HEK293 (cell line): ENCODE measurements around the gene NAE1.
A peak's percentile ranks its signal among the peaks of the same experiment; 100 is the strongest.

Source experiments
- CTCF ChIA-PET: fragments of 350-600 bp; formaldehyde crosslinking; extraction: SDS; loops from one replicate; lab custom pipeline; 2021; ENCODE audit warnings: antibody characterized with exemption; lab: Yijun Ruan, JAX
- POLR2A ChIA-PET: fragments of 300-600 bp; formaldehyde crosslinking; extraction: SDS; loops from one replicate; lab custom pipeline; 2020; ENCODE audit warnings: antibody characterized with exemption, inconsistent platforms; lab: Yijun Ruan, JAX
- H3K27ac ChIP-seq: fragments of 200-500 bp; sonication (Bioruptor generic); 2 replicates; pipeline ENCODE4 v1.5.1; 2014; ENCODE audit warnings: low read depth, low read length, control low read depth, inconsistent platforms; ENCODE audit errors: extremely low read depth
- H3K36me3 ChIP-seq, 2 experiments: fragments of 200-500 bp in 1 of 2; sonication (Bioruptor generic) in 1 of 2; 1 replicate in 1 of 2; 2 replicates in 1 of 2; pipeline ENCODE4 v1.5.1; 2014 to 2017; ENCODE audit warnings: inconsistent platforms in 2 of 2, low read length in 2 of 2; ENCODE audit not compliant: control insufficient read depth in 2 of 2, insufficient read depth in 1 of 2
- H3K4me1 ChIP-seq: fragments of 200-500 bp; sonication (Bioruptor generic); 2 replicates; pipeline ENCODE4 v1.5.1; 2014; ENCODE audit warnings: mild to moderate bottlenecking, low read length, inconsistent platforms; ENCODE audit not compliant: control insufficient read depth, insufficient read depth
- H3K4me3 ChIP-seq: 2 replicates; pipeline ENCODE4 v1.5.1; 2011; ENCODE audit warnings: low read depth, mild to moderate bottlenecking, control low read depth, low read length, moderate library complexity
- H3K9me3 ChIP-seq: fragments of 200-500 bp; sonication (Bioruptor generic); 2 replicates; pipeline ENCODE4 v1.5.1; 2014; ENCODE audit warnings: low read depth, low read length, inconsistent platforms; ENCODE audit not compliant: control insufficient read depth, insufficient read depth
- KLF10 ChIP-seq: fragments of 450-650 bp; IDR thresholded peaks from 2 replicates; pipeline ENCODE4 v1.5.1; 2018; ENCODE audit warnings: missing biosample characterization, mild to moderate bottlenecking, missing genetic modification characterization
- MZF1 ChIP-seq: fragments of 450-650 bp; formaldehyde crosslinking; IDR thresholded peaks from 2 replicates; pipeline ENCODE4 v1.5.1; 2017; ENCODE audit warnings: missing biosample characterization, missing genetic modification characterization, borderline replicate concordance
- PRDM1 ChIP-seq: fragments of 450-650 bp; formaldehyde crosslinking; IDR thresholded peaks from 2 replicates; pipeline ENCODE4; 2016; ENCODE audit warnings: missing biosample characterization, missing genetic modification characterization
- SP7 ChIP-seq: fragments of 450-650 bp; formaldehyde crosslinking; IDR thresholded peaks from 2 replicates; pipeline ENCODE4 v1.5.1; 2016; ENCODE audit warnings: missing biosample characterization, missing genetic modification characterization
- ZBTB7A ChIP-seq: fragments of 450-650 bp; formaldehyde crosslinking; IDR thresholded peaks from 2 replicates; pipeline ENCODE4 v1.5.1; 2016; ENCODE audit warnings: low read depth, missing biosample characterization, missing genetic modification characterization
- ZBTB8A ChIP-seq: fragments of 450-650 bp; formaldehyde crosslinking; IDR thresholded peaks from 2 replicates; pipeline ENCODE4 v1.5.1; 2016; ENCODE audit warnings: missing biosample characterization, missing genetic modification characterization
- ZNF133 ChIP-seq: fragments of 450-650 bp; formaldehyde crosslinking; IDR thresholded peaks from 2 replicates; pipeline ENCODE4 v1.5.1; 2016; ENCODE audit warnings: missing biosample characterization, missing genetic modification characterization
- ZNF157 ChIP-seq: fragments of 450-650 bp; formaldehyde crosslinking; IDR thresholded peaks from 2 replicates; pipeline ENCODE4 v1.5.1; 2016; ENCODE audit warnings: missing biosample characterization, missing genetic modification characterization
- ZNF223 ChIP-seq: fragments of 450-650 bp; formaldehyde crosslinking; IDR thresholded peaks from 2 replicates; pipeline ENCODE4 v1.5.1; 2016; ENCODE audit warnings: missing biosample characterization, missing genetic modification characterization
- ZNF274 ChIP-seq, 2 experiments: fragments of 200-500 bp in 1 of 2; fragments of 450-650 bp in 1 of 2; sonication (Bioruptor generic) in 1 of 2; formaldehyde crosslinking in 1 of 2; IDR thresholded peaks; 2 replicates each; pipeline versions ENCODE4 v1.5.1 to v1.6.1; 2014 to 2016; ENCODE audit warnings: borderline replicate concordance in 1 of 2, inconsistent platforms in 1 of 2, low read length in 1 of 2, missing biosample characterization in 1 of 2, missing genetic modification characterization in 1 of 2
- ZNF311 ChIP-seq: fragments of 450-650 bp; formaldehyde crosslinking; IDR thresholded peaks from 2 replicates; pipeline ENCODE4 v1.5.1; 2017; ENCODE audit warnings: missing biosample characterization, missing genetic modification characterization, borderline replicate concordance
- ZNF350 ChIP-seq: fragments of 450-650 bp; formaldehyde crosslinking; IDR thresholded peaks from 2 replicates; pipeline ENCODE4 v1.5.0; 2017; ENCODE audit warnings: missing biosample characterization, mild to moderate bottlenecking, missing genetic modification characterization
- ZNF473 ChIP-seq: fragments of 450-650 bp; formaldehyde crosslinking; IDR thresholded peaks from 2 replicates; pipeline ENCODE4 v1.5.1; 2017; ENCODE audit warnings: missing biosample characterization, missing genetic modification characterization
- ZNF600 ChIP-seq: fragments of 450-650 bp; formaldehyde crosslinking; IDR thresholded peaks from 2 replicates; pipeline ENCODE4 v1.5.1; 2016; ENCODE audit warnings: missing biosample characterization, missing genetic modification characterization
- ZNF777 ChIP-seq: fragments of 450-650 bp; formaldehyde crosslinking; IDR thresholded peaks from 2 replicates; pipeline ENCODE4 v1.5.1; 2017; ENCODE audit warnings: missing biosample characterization, missing genetic modification characterization, borderline replicate concordance
- TF ChIP-seq, protein P1 (sequence below): fragments of 450-650 bp; formaldehyde crosslinking; IDR thresholded peaks from 2 replicates; pipeline ENCODE4 v1.5.1; 2017; ENCODE audit warnings: missing biosample characterization, missing genetic modification characterization
- TF ChIP-seq, protein P2 (sequence below): fragments of 450-650 bp; formaldehyde crosslinking; IDR thresholded peaks from 2 replicates; pipeline ENCODE4 v1.5.1; 2016; ENCODE audit warnings: missing biosample characterization, missing genetic modification characterization, low read depth
- TF ChIP-seq, protein P3 (sequence below): IDR thresholded peaks from 2 replicates; pipeline ENCODE4 v1.6.1; 2011; ENCODE audit warnings: mild to moderate bottlenecking, low read depth, low read length, borderline replicate concordance
- TF ChIP-seq, protein P4 (sequence below): fragments of 450-650 bp; formaldehyde crosslinking; IDR thresholded peaks from 2 replicates; pipeline ENCODE4; 2016; ENCODE audit warnings: missing biosample characterization, missing genetic modification characterization
- TF ChIP-seq, protein P5 (sequence below): fragments of 450-650 bp; formaldehyde crosslinking; IDR thresholded peaks from 2 replicates; pipeline ENCODE4 v1.5.1; 2016; ENCODE audit warnings: missing biosample characterization, missing genetic modification characterization

The NAE1 gene

DNA sequence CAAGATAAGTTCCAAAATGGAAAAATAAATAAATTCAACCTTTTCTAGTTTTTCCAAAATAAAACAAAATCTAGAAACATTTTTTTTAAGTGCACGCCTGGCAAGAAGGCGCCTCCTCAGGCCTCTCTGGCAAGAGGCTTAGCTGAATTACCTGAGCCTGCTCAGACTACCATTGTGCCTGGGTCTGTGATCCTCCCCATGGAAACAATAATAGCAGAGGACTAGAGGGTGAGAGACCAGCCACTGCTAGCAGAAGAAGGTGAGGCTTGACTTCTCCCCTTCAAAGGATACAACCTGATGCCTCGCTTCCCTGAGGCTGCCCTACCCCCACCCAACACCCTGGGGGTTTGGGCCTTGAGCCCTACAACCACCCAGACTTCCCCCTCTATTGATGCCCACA, 44.2 kb downstream of the NAE1 start (continued):
- no peak for TF ChIP-seq ZBTB7A
- TF ChIP-seq ZNF600 (tag by site-specific recombination), result no peak

DNA sequence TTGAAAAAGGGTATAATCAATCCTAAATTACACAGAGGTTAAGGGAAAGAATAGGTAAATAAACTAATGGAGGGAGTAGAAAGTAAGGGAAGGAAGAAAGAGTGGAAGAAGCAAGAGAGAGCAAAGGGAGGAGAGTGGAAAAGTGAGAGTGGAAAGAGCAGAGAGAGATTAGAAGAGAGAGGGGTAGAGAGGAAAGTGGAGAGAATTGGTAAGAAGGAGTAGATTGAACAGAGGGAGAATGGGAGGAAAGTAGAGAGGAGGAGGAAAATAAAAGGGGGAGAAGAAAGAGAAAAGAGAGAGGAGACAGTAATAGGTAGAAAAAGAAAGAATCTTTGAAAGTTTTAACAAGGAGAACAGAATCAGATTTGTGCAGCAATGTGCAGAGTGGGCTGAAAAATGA, 54.3 kb downstream of the NAE1 start:
- TF ChIP-seq SP7 (tag by site-specific recombination) (no peak), ZNF274 (IDR thresholded peaks at IDR 0.05; ENCODE audit: low read length) (no peak), ZNF274 (tag by site-specific recombination; IDR thresholded peaks at IDR 0.05; ENCODE audit: borderline replicate concordance) (0 out of 2 replicates have a peak, but pooled peaks have one; percentile 15), ZNF223 (tag by site-specific recombination) (no peak), MZF1 (tag by site-specific recombination) (no peak), PRDM1 (tag by site-specific recombination) (peak; percentile 100)
- ChIA-PET POLR2A (no interaction called here), CTCF (interaction anchor here (1.0 kb wide), 1 partner anchor 25 kb away, joined by 4 read pairs; the partner anchor contains the start of gene DYNC1LI2)

DNA sequence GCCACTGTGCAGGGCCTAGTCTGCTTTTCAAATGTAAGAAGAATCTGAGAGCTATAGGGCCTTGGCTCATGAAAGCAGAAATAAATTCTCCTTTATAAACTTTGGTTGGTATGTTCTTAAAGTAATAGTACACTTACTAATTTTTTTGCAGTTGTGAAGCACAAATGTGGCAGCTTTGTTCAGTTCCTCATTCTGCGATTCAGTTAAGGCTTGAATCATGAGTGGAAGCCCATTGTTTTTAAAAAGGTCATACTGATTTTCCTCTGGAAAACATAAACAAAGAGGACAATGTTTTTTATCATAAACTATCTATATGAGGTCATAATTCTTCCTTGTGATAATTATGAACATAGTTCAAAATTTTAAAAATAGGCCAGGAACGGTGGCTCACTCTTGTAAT, 55.8 kb downstream of the NAE1 start:
- no peaks in the 10 kb centered on the region for H3K9me3 ChIP-seq
- TF ChIP-seq ZNF350 (tag by site-specific recombination) (no peak), ZNF157 (tag by site-specific recombination) (no peak), KLF10 (no peak), ZNF311 (no peak), ZNF777 (tag by site-specific recombination) (no peak), ZNF473 (tag by site-specific recombination) (no peak), ZBTB8A (no peak), ZNF133 (tag by site-specific recombination) (no peak)
- TF ChIP-seq, protein P1, sequence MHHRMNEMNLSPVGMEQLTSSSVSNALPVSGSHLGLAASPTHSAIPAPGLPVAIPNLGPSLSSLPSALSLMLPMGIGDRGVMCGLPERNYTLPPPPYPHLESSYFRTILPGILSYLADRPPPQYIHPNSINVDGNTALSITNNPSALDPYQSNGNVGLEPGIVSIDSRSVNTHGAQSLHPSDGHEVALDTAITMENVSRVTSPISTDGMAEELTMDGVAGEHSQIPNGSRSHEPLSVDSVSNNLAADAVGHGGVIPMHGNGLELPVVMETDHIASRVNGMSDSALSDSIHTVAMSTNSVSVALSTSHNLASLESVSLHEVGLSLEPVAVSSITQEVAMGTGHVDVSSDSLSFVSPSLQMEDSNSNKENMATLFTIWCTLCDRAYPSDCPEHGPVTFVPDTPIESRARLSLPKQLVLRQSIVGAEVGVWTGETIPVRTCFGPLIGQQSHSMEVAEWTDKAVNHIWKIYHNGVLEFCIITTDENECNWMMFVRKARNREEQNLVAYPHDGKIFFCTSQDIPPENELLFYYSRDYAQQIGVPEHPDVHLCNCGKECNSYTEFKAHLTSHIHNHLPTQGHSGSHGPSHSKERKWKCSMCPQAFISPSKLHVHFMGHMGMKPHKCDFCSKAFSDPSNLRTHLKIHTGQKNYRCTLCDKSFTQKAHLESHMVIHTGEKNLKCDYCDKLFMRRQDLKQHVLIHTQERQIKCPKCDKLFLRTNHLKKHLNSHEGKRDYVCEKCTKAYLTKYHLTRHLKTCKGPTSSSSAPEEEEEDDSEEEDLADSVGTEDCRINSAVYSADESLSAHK (tag by site-specific recombination), result no peak
- TF ChIP-seq, protein P2, sequence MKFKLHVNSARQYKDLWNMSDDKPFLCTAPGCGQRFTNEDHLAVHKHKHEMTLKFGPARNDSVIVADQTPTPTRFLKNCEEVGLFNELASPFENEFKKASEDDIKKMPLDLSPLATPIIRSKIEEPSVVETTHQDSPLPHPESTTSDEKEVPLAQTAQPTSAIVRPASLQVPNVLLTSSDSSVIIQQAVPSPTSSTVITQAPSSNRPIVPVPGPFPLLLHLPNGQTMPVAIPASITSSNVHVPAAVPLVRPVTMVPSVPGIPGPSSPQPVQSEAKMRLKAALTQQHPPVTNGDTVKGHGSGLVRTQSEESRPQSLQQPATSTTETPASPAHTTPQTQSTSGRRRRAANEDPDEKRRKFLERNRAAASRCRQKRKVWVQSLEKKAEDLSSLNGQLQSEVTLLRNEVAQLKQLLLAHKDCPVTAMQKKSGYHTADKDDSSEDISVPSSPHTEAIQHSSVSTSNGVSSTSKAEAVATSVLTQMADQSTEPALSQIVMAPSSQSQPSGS, result no peak
- TF ChIP-seq, protein P3, sequence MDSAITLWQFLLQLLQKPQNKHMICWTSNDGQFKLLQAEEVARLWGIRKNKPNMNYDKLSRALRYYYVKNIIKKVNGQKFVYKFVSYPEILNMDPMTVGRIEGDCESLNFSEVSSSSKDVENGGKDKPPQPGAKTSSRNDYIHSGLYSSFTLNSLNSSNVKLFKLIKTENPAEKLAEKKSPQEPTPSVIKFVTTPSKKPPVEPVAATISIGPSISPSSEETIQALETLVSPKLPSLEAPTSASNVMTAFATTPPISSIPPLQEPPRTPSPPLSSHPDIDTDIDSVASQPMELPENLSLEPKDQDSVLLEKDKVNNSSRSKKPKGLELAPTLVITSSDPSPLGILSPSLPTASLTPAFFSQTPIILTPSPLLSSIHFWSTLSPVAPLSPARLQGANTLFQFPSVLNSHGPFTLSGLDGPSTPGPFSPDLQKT, result no peak
- TF ChIP-seq, protein P4, sequence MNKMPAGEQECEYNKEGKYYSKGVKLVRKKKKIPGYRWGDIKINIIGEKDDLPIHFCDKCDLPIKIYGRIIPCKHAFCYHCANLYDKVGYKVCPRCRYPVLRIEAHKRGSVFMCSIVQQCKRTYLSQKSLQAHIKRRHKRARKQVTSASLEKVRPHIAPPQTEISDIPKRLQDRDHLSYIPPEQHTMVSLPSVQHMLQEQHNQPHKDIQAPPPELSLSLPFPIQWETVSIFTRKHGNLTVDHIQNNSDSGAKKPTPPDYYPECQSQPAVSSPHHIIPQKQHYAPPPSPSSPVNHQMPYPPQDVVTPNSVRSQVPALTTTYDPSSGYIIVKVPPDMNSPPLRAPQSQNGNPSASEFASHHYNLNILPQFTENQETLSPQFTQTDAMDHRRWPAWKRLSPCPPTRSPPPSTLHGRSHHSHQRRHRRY (tag by site-specific recombination), result no peak
- TF ChIP-seq, protein P5, sequence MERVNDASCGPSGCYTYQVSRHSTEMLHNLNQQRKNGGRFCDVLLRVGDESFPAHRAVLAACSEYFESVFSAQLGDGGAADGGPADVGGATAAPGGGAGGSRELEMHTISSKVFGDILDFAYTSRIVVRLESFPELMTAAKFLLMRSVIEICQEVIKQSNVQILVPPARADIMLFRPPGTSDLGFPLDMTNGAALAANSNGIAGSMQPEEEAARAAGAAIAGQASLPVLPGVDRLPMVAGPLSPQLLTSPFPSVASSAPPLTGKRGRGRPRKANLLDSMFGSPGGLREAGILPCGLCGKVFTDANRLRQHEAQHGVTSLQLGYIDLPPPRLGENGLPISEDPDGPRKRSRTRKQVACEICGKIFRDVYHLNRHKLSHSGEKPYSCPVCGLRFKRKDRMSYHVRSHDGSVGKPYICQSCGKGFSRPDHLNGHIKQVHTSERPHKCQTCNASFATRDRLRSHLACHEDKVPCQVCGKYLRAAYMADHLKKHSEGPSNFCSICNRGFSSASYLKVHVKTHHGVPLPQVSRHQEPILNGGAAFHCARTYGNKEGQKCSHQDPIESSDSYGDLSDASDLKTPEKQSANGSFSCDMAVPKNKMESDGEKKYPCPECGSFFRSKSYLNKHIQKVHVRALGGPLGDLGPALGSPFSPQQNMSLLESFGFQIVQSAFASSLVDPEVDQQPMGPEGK (tag by site-specific recombination), result no peak
- H3K36me3 ChIP-seq, result no peaks in the 10 kb centered on the region
- no peak overlapping the region for H3K4me3 ChIP-seq
- POLR2A ChIA-PET, result no interaction called here
- no peak overlapping the region for H3K27ac ChIP-seq
- CTCF ChIA-PET, result interaction anchor here (0.7 to 1.0 kb wide), 2 partner anchors 56 to 92 kb away, joined by 4 to 5 read pairs; partner anchors contain the start of gene NAE1
- no peaks in the 10 kb centered on the region for H3K4me1 ChIP-seq

More for the DNA sequence above, 54.3 kb downstream of the NAE1 start:
- Histone ChIP-seq H3K4me3 (no peak overlapping the region), H3K9me3 (no peaks in the 10 kb centered on the region), H3K4me1 (no peaks in the 10 kb centered on the region), H3K36me3 (no peaks in the 10 kb centered on the region), H3K27ac (no peak overlapping the region)
